Endothelial cell of umbilical vein (primary cell): ENCODE data around the gene IBSP. TPM values are rescaled to one million over a fixed set of nuclear protein-coding genes. Genes with fewer than 3 reads are reported as not detected.

Source experiments
- BruUV-seq: library from RNA; stranded (reverse); fragments of 400-500 nt; replicated peaks from 2 replicates; lab custom pipeline; 2021; lab: Mats Ljungman, UMichigan
- CTCF ChIA-PET: fragments of 300-600, 350-600 bp; sonication (Branson Sonifier 250); formaldehyde crosslinking; loops from one replicate; lab custom pipeline; 2021; ENCODE audit warnings: antibody characterized with exemption, inconsistent platforms; lab: Charles Lee
- POLR2A ChIA-PET: fragments of 300-600, 350-600 bp; sonication (Branson Sonifier 250); formaldehyde crosslinking; loops from one replicate; lab custom pipeline; 2021; ENCODE audit warnings: antibody characterized with exemption, inconsistent platforms; lab: Charles Lee
- DNase-seq: peaks from one replicate; pipeline ENCODE4 v3.0.0-alpha.2; 2011; ENCODE audit warnings: low read depth, low spot score
- FAIRE-seq: peaks from 2 replicates; lab custom pipeline; 2011; peaks lifted over from hg19 to GRCh38; lab: Jason Lieb, UNC
- H2AFZ ChIP-seq: 2 replicates; pipeline ENCODE4 v1.6.0; 2012; ENCODE audit warnings: low read depth, low read length, control low read depth, inconsistent platforms
- H3K27ac ChIP-seq: 2 replicates; pipeline ENCODE4 v1.5.1; 2011; ENCODE audit warnings: low read depth, mild to moderate bottlenecking, control low read depth, low read length, moderate library complexity; ENCODE audit not compliant: insufficient read depth
- H3K27me3 ChIP-seq, 2 experiments: 2 replicates each; pipeline versions ENCODE4 v1.6.0 to v1.6.1; 2011; ENCODE audit warnings: low read length in 2 of 2, mixed read lengths in 1 of 2; ENCODE audit not compliant: control insufficient read depth in 2 of 2, insufficient read depth in 2 of 2
- H3K36me3 ChIP-seq, 2 experiments: 2 replicates in 1 of 2; 3 replicates in 1 of 2; pipeline ENCODE4 v1.5.1; 2011; ENCODE audit warnings: low read length in 2 of 2, mild to moderate bottlenecking in 1 of 2, moderate library complexity in 1 of 2; ENCODE audit not compliant: control insufficient read depth in 2 of 2, insufficient read depth in 2 of 2; ENCODE audit errors: extremely low read depth in 1 of 2
- H3K4me1 ChIP-seq: 3 replicates; pipeline ENCODE4 v1.5.1; 2011; ENCODE audit warnings: mild to moderate bottlenecking, low read length; ENCODE audit not compliant: control insufficient read depth, insufficient read depth; ENCODE audit errors: extremely low read depth
- H3K4me2 ChIP-seq: 2 replicates; pipeline ENCODE4 v1.6.1; 2011; ENCODE audit warnings: low read length, control low read depth, mixed read lengths; ENCODE audit not compliant: insufficient read depth
- H3K4me3 ChIP-seq, 3 experiments: fragments of 200-600 bp in 1 of 3; sonication (generic), shearing (Covaris generic) in 1 of 3; replicated peaks in 1 of 3; 2 replicates each; pipeline ENCODE4 v1.5.1; 2011 to 2016; ENCODE audit warnings: control low read depth in 3 of 3, low read length in 3 of 3, mild to moderate bottlenecking in 2 of 3, inconsistent platforms in 1 of 3, low read depth in 1 of 3, moderate library complexity in 1 of 3; ENCODE audit not compliant: insufficient read depth in 1 of 3
- H3K79me2 ChIP-seq: 2 replicates; pipeline ENCODE4 v1.6.0; 2012; ENCODE audit warnings: low read length, inconsistent platforms; ENCODE audit not compliant: control insufficient read depth, insufficient read depth
- H3K9ac ChIP-seq: replicated peaks from 2 replicates; pipeline ENCODE3; 2011; ENCODE audit warnings: low read length, control low read depth; ENCODE audit not compliant: insufficient read depth; ENCODE audit errors: extremely low read depth
- H3K9me1 ChIP-seq: replicated peaks from 3 replicates; pipeline ENCODE4 v1.6.0; 2011; ENCODE audit warnings: mild to moderate bottlenecking, low read length; ENCODE audit not compliant: control insufficient read depth, insufficient read depth; ENCODE audit errors: extremely low read depth
- H3K9me3 ChIP-seq: replicated peaks from 2 replicates; pipeline ENCODE4 v1.5.1; 2012; ENCODE audit warnings: low read length, inconsistent platforms; ENCODE audit not compliant: control insufficient read depth, insufficient read depth
- H4K20me1 ChIP-seq: replicated peaks from 2 replicates; pipeline ENCODE3; 2011; ENCODE audit warnings: mild to moderate bottlenecking, low read length; ENCODE audit not compliant: control insufficient read depth, insufficient read depth; ENCODE audit errors: extremely low read depth
- EZH2 ChIP-seq: IDR thresholded peaks from 2 replicates; pipeline ENCODE4 v1.6.1; 2012; ENCODE audit warnings: borderline replicate concordance, low read depth, mild to moderate bottlenecking, moderate library complexity, low read length, inconsistent platforms; ENCODE audit not compliant: severe bottlenecking
- FOS ChIP-seq: IDR thresholded peaks from 2 replicates; pipeline ENCODE4 v1.6.1; 2011; ENCODE audit warnings: mild to moderate bottlenecking, low read length, moderate library complexity, borderline replicate concordance; ENCODE audit not compliant: insufficient read depth
- JUN ChIP-seq: IDR thresholded peaks from 2 replicates; pipeline ENCODE4 v1.6.1; 2011; ENCODE audit warnings: borderline replicate concordance, low read depth; ENCODE audit not compliant: insufficient read length, insufficient read depth
- POLR2A ChIP-seq: IDR thresholded peaks from 2 replicates; pipeline ENCODE4 v1.6.1; 2012; ENCODE audit warnings: low read depth, mild to moderate bottlenecking, control low read depth, low read length
- POLR2AphosphoS5 ChIP-seq: IDR thresholded peaks from 2 replicates; pipeline ENCODE4 v1.6.1; 2012; ENCODE audit warnings: low read depth, mild to moderate bottlenecking, control low read depth, low read length, moderate library complexity; ENCODE audit not compliant: insufficient read depth
- dilution Hi-C: fragments of 300-500 bp; cut with MboI; formaldehyde crosslinking; loops from one replicate; pipeline ENCODE4 v1.15.0; 2019; ENCODE audit warnings: low sequenced_read_pairs; ENCODE audit not compliant: extremely low pct_ligation_motif_present
- intact Hi-C: fragments of 100-400 bp; cut with micrococcal nuclease; formaldehyde crosslinking; loops from one replicate; pipeline ENCODE4 v1.10.0; 2022
- polyA plus RNA-seq, 4 experiments: library from polyadenylated mRNA; depleted of rRNA in 3 of 4; stranded (reverse) in 3 of 4; unstranded in 1 of 4; fragments of >200 nt; gene quantifications; 2 replicates each; pipeline versions ENCODE4 v1.2.1 to v1.2.3, GENCODE V29; 2011 to 2012; ENCODE audit warnings: missing spikeins in 1 of 4
- total RNA-seq: library from RNA; stranded (reverse); gene quantifications from 2 replicates; pipeline ENCODE4 v1.2.3, GENCODE V29; 2021
- TF ChIP-seq, protein P1 (sequence below): IDR thresholded peaks from 2 replicates; pipeline ENCODE4 v1.6.1; 2011; ENCODE audit not compliant: insufficient read depth, insufficient read length
- TF ChIP-seq, protein P2 (sequence below), 2 donors: IDR thresholded peaks; 1 replicate in 1 of 2; 2 replicates in 1 of 2; pipeline ENCODE4 v1.5.1; 2011; ENCODE audit warnings: low read length in 2 of 2, mild to moderate bottlenecking in 2 of 2, moderate library complexity in 2 of 2, control low read depth in 1 of 2, inconsistent platforms in 1 of 2, low read depth in 1 of 2; ENCODE audit not compliant: insufficient read depth in 1 of 2; ENCODE audit errors: extremely low read depth in 1 of 2

IBSP gene
- total and polyA plus RNA-seq, 2 donors (not counting 3 experiments of a cell fraction or from before 2014, with no cell fraction given), result not detected

DNA sequence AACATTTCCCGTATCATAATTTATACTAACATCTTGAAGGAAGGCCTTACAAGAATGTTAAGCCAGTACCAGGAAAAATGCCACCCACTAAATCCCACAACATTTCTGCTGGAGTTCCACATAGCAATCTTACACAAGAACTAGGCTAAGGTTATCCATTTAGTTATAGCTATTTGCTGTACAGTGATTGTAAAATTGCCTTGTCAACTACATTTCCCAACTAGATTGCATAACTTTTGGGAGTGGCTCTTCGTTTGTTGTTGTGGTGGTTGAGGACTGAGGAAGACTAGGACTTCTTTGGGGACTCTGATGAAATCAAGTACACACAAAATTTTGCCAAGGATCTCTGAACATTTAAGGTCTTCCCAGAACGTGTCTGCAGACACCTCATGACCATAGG lies 8.0 kb downstream of the IBSP start:
- H3K4me1 ChIP-seq, result no peaks in the 10 kb centered on the region
- BruUV-seq, result no TSS peak
- DNase-seq (no peak), FAIRE-seq (no peak)
- no peaks in the 10 kb centered on the region for H3K9me1 ChIP-seq
- peaks cover 0 to 2% of the 10 kb centered on the region in 2 experiments for H3K27me3 ChIP-seq
- intact Hi-C loops (no loop called here), dilution Hi-C loops (no loop called here)
- ChIA-PET CTCF (interaction anchor here (1.0 kb wide), 1 partner anchor 41 kb away, joined by 3 read pairs; no protein-coding TSS in a partner anchor), POLR2A (no interaction called here)
- no peaks in the 10 kb centered on the region for H3K9me3 ChIP-seq
- TF ChIP-seq, protein P1, sequence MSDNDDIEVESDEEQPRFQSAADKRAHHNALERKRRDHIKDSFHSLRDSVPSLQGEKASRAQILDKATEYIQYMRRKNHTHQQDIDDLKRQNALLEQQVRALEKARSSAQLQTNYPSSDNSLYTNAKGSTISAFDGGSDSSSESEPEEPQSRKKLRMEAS, result no peak
- TF ChIP-seq POLR2AphosphoS5 (no peak), FOS (no peak), JUN (no peak), EZH2 (no peak), POLR2A (no peak)
- TF ChIP-seq, protein P2, sequence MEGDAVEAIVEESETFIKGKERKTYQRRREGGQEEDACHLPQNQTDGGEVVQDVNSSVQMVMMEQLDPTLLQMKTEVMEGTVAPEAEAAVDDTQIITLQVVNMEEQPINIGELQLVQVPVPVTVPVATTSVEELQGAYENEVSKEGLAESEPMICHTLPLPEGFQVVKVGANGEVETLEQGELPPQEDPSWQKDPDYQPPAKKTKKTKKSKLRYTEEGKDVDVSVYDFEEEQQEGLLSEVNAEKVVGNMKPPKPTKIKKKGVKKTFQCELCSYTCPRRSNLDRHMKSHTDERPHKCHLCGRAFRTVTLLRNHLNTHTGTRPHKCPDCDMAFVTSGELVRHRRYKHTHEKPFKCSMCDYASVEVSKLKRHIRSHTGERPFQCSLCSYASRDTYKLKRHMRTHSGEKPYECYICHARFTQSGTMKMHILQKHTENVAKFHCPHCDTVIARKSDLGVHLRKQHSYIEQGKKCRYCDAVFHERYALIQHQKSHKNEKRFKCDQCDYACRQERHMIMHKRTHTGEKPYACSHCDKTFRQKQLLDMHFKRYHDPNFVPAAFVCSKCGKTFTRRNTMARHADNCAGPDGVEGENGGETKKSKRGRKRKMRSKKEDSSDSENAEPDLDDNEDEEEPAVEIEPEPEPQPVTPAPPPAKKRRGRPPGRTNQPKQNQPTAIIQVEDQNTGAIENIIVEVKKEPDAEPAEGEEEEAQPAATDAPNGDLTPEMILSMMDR (IDR thresholded peaks at IDR 0.05; ENCODE audit: extremely low read depth in 1 of 2, insufficient read depth in 1 of 2, low read depth in 1 of 2, low read length in 2 of 2), result no peak
- no peak overlapping the region for H3K4me2 ChIP-seq
- no peak overlapping the region for H3K4me3 ChIP-seq
- no peaks in the 10 kb centered on the region for H3K36me3 ChIP-seq
- no peak overlapping the region for H3K9ac ChIP-seq
- no peaks in the 10 kb centered on the region for H4K20me1 ChIP-seq
- H3K27ac ChIP-seq, result no peak overlapping the region
- H3K79me2 ChIP-seq, result no peaks in the 10 kb centered on the region
- H2AFZ ChIP-seq, result no peak overlapping the region
